Measurements from ENCODE around the gene ARHGEF28. TPM values are rescaled to one million over a fixed set of nuclear protein-coding genes. Genes with fewer than 3 reads are reported as not detected.

The ARHGEF28 gene
- total RNA-seq, 1 donor from 2014 or later, result 14.4 TPM

DNA sequence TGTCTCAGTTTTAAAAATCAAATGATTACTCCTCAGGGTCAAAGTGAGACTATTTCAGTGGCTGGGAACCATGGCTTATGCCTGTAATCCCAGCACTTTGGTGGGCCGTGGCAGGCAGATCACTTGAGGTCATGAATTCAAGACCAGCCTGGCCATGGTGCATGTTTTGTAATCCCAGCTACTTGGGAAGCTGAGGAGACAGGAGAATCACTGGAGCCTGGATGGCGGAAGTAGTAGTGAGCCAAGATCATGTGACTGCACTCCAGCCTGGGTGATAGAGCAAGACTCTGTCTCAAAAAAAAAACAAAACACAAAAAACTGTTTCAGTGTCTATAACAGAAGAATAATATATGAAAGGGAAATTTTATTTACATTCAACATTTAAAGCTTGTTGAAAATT, 182.9 kb downstream of the ARHGEF28 start:
- ATAC-seq (no peak), DNase-seq (ENCODE audit: low spot score) (no peak)

DNA sequence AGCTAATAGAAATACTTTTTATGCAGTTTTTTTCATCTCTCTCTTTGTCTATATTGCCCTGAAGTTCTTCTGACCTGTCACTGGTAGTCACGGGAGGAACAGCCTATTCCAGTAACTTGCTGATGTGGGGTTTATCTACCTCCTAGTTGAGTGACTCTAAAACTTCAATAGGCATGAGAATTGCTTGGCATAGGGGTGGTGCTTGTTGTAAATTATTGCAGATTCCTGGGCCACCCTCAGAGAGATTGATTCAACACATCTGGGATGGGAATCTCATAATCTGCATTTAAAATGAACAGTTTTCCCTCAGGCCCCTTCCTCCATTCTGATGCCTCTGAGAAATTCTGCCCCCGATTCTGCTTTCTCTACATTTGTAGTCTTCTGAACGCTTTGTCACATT, 184.4 kb downstream of the ARHGEF28 start:
- ATAC-seq (no peak), DNase-seq (ENCODE audit: low spot score) (no peak)

DNA sequence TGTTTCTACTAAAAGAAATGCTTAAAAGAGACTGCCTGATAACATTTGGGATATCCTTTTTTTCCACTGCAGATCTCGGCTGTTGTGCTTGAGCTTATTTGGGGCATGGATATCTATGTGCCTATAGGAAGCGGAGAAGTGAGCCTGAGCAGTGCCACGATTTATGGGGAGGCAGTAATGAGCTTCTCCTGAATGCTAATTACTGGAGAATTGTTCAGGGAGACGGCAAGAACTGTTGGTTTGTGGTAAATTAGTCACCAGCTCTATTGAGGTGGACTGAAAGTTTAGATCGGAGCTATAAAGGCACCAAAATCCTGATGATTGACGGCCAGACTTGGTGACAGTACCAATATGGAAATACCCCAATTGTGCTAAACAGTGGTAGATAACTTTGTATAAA, 186.5 kb downstream of the ARHGEF28 start:
- DNase-seq (ENCODE audit: low spot score) (no peak), ATAC-seq (no peak)

DNA sequence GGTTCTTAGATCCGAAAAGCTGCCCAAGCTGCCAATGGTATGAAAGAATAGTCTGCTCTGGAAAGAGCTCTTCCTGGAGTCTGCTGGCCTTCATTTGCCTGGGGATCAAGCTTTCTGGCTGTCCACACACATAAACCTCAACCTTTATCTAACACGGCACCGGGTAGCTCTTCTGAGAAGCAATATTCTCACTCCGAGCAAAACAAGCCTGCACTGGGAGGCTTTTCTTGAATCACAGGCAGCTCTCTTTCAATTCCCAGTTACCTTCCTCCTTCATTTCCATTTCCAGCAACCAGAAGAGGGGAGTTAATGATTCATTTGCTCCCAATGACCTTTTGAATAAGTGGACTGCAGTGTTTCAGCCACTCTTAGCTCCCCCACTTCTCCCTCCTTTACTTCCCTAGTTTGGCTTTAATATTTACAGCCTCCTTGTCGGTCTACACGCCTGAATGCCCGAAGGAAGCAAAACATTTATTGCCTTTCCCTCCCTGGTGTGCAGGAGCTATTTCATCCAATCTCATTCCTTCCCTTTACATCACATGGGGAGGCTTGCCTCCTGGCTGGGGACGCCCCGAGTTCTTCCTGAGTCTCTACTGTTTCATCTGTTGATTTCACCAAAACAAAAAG, 187.1 kb downstream of the ARHGEF28 start:
- DNase-seq (ENCODE audit: low spot score), result no peak

DNA sequence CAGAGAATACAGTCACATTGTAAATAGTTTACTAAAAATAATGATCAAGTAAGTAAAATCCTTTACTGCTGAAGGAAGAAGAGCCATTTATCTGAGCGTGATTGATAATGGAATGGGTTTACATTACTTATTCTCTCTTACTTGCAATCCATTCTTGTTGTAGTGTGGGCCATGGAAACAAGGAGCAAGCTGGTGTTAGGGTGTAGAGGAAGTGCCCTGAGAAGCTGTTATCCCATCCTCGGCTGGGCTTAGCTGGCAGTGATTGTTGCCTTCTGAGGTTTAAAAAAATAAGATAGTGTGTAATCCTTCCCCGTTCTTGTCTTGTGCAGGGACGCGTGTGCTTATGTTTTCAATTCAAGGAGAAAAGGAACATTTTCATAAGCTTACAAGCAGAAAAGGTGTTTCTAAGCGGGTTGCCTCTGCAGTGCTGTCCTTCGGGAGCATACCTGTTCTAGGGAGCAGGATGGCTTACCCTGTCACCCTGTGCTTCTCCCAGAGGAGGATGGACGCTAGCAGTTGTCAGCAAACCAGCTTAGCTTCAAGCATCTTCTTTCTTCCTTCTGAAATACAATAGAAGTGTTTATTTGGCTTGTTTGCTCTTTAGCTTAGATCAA, 188.3 kb downstream of the ARHGEF28 start:
- ATAC-seq (no peak), DNase-seq (ENCODE audit: low spot score) (no peak)

More for the DNA sequence above, 187.1 kb downstream of the ARHGEF28 start:
- ATAC-seq, result peak; percentile 29

DNA sequence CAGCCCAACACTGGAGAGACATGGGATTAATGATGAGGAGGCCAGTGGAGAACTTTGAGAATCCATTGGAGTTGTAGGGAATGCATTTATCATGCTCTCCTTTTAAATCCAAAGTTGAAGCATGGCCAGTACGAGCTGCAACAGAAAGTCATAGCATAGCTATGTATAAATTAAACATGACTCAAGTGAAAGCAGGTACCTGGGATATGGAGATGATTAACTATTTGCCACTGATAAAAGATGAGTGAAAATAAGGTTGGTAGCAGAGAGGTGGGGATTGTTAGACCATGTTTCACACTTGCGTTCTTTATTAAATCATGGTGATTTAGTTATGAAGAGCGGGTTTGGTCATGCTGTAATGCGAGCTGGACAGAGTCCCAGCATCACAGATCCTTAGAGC, 189.6 kb downstream of the ARHGEF28 start:
- no peak for ATAC-seq
- no peak for DNase-seq (ENCODE audit: low spot score)

DNA sequence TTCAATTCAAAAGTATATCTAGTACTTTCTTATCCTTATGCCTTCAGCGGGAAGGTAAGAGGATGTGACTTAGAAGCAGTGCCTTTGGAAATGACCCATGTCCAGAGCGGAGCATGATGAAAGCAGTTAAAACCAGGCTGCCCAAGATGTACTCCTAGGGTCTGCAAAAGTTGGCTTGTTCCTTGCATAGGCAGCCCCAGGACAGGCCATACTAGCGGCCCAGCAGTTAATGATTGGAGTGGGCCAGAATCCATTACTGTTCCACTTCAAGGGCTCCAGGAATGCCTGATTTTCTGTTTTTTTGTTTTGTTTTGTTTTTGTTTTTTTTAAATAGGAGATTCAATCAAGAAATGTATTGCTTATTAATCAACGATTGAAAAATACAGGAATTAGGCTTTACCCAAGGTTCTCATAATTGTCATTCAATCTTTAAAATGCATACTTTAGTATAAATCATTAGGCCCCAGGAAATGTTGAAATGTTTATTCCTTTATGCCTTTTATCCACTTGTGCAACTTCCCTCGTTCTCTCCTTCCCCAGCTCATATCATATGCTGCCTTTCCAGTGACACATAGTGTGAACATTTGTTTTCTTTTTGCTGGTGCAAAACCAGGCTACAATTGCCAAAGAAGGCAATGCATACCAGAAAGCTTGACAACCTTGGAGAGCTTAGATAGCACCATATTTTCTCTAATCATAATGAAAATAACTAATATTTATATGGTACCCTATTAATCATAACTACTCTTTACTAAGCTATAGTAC, 190.8 kb downstream of the ARHGEF28 start:
- ATAC-seq, result no peak

DNA sequence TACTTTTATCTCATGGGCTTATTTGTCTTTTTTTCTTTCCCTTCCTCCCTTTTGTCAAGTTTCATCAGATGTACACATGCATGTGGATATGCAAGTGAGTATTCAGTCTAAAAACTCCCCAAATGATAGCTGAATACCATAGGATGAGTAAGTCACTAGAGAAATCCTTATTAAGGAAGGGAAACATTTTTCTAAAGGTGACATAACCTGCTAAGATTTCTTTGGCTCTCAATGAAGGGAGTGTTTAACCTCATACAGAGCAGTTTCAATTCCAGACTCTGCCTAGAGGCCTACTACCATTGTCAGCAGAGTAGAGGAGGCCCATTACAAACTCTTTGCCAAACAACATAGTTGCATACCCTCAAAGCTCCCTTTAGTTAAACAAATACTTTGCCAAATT, 192.4 kb downstream of the ARHGEF28 start:
- DNase-seq (ENCODE audit: low spot score), result no peak
- ATAC-seq, result no peak

More for the DNA sequence above, 190.8 kb downstream of the ARHGEF28 start:
- DNase-seq (ENCODE audit: low spot score), result no peak

DNA sequence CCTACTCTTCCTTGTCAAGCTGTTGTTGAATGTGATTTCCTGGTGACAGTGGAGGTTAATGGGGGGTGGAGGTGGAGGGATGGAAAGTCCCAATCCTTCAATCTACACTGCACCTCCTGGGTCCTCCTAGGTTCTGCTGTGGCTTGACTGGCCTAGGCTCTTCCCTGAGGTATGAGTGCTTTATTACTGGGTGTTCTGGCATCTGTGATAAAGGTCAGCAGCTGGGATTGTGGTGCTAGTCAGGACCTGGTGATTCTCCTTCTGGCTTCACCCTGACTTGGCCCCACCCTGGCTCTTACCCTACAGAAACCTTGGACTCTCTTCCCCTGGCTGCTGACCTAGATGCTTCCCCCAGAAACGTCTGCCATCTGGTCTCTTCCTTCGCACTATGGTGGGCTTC, 194.3 kb downstream of the ARHGEF28 start:
- ATAC-seq, result no peak
- no peak for DNase-seq (ENCODE audit: low spot score)

DNA sequence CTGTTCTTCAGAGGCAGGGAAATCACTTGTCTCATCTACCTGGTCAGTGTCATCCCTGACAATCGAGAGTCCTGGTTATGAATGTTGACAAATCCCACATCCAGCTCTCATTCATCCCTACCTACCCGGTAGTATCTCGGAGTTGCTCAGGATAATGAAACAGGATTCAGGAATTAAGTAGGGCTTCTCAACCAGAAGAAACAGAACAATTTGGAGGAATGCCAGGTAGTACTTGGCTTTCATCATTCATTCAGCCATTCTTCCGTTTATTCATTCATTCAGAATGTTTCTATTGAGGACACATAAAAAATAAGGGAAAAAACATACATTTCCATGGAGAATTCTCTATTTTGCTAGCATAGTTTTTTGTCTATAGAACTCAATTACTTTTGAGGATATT, 195.0 kb downstream of the ARHGEF28 start:
- no peak for ATAC-seq

DNA sequence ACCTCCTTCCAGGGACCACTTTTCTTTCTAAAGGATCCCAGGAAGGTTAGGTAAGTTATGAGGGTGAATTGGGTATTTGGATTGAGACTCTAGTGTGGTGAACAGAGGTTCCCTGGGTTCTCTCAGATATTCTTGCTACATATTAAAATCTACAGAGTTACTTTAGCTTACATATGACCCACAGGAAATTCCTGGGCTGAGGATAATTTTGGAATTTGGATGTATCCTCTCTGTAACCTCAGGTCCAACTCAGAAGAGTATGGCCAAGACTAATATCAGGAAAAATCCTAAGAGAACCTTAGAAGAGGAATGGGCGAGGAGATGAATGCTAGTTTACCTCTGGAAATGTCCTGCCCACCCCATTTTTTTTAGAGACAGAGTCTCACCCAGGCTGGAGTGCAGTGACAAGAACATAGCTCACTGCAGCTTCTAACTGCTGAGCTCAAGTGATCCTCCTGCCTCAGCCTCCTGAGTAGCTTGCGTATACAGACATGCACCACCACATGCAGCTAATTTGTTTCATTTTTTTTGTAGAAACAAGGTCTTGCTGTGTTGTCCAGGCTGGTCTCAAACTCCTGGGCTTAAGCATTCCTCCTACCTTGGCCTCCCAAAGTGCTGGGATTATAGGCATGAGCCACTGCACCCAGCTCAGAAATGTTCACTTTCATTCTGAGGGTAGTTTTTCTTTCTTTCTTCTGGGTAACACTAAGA, 196.4 kb downstream of the ARHGEF28 start:
- ATAC-seq, result no peak
- DNase-seq (ENCODE audit: low spot score), result no peak

More for the DNA sequence above, 195.0 kb downstream of the ARHGEF28 start:
- DNase-seq (ENCODE audit: low spot score), result no peak

DNA sequence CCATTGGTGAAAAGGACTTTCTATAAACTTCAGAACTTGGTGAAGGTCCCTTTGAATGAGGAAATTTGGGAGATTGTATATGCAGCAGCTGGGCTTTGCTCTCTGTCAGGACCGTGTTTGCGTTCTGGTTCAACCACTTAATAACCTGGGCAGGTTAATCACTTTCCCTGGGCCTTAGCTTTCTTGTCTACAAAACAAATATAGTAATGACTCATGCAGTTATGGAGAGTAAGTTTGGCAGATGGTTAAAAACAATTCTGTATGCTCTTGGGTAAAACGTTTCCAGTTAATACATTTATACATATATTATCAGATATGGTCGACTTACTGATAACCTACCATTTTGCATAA, 197.0 kb downstream of the ARHGEF28 start:
- no peak for DNase-seq (ENCODE audit: low spot score)
- ATAC-seq, result peak; percentile 16

DNA sequence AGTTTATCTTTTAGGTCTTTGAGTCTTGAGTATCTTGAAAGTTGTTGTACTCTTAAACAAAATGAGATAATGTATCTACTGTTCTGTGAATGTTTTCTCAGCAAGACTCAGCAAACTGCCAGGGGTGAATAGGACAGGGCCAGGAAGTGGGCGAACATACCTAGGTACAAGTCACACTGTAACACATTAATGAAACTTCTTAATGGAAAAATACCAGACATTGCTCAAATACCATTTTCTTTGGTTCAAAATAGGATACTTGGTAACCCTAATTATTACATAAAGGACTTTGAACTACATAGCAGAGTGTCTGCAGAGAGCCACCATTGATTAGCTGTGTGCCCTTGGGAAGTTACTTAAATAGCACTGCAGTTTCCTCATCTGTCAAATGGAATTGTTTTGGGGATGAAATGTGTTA, 197.5 kb downstream of the ARHGEF28 start:
- DNase-seq (ENCODE audit: low spot score) (no peak), ATAC-seq (no peak)

DNA sequence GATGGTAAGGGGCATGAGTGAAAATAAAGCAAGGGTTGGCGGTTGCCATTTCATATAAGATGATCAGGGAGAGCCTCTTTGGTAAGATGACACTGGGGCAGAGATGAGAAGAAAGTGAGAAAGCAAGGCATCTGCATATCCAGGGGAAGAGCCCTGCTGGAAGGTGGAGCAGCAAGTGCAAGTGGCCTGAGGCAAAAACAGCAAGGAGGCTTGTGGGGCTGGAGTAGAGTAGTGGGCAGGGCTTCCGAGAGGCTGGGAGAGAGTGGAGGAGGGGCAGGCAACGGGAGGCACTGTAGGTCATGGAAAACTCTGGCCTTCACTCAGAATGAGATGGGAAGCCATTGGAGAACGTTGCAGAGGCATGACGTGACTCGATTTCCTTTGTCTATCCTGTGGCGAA, 199.2 kb downstream of the ARHGEF28 start:
- ATAC-seq (no peak), DNase-seq (ENCODE audit: low spot score) (no peak)

DNA sequence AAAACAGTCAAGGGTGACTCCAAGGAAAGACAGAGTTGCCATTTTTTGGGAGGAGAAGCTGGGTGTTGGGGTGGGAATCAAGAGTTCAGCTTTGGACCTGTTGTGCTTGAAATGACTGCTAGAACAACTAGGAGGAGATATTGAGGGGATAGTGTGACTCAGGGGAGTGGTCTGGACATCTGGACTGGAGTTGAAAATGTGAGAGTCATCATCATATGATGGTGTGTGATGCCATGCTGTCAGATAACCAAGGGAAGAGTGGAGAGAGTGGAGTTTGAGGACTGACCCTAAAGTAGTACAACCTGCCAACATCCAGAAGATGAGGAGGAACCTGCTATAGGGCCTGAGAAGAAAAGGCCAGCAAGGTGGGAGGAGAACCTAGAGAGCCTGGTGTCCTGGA, 199.7 kb downstream of the ARHGEF28 start:
- DNase-seq (ENCODE audit: low spot score) (no peak), ATAC-seq (no peak)

DNA sequence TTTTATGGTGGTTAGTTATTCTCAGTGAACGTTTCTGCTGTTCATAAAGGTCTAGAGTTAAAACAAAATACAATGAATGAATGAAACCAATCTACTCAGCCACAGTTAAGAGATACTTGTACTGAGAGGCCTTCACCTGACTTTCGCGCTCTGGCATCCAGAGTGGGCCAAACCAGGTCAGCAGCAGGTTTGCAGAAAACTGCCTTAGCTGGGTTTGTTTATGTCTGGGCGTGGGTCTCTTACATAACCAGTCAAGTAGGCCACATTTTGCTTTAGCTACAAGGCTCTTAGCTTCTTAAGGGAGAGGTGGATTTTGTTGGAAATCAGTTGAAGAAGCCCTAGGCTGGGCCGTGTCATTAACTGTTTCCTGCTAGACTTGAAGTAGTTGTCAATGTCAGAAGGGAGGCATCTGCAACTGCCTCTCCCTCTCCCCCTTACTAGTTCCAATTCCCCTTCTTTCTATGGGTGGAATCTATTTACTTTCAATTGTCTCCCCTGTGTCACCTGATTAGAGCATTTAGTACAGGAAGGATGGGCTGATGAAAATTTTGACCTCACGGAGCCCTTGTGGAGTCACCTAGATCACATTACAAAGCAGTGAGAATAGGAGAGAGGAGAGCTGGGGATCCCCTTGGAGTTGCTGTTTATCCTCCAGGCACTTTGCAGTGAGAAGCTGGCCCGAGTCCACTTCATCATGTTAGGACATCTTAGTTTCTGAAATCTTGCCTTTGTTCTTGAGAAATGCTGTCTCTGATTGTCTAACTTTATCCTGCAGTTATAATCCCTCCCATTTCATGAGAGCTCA, 200.5 kb downstream of the ARHGEF28 start:
- ATAC-seq (no peak), DNase-seq (ENCODE audit: low spot score) (no peak)

DNA sequence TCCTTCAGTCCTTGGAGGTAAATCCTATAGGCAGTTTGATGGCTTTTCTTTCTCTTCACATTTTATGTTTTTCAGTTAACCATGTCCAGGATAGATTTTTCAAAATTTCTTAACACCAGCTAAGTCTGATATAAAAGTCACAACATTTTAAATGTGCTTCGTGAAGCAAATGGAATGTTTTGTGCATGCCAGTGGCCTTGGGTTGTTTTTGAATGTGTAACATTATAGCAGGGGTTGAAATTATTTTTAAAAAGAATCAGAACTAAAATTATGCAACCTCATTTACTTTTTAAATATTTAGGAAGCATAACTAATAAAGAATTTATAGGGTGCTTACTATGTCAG, 201.1 kb downstream of the ARHGEF28 start:
- no peak for DNase-seq (ENCODE audit: low spot score)

DNA sequence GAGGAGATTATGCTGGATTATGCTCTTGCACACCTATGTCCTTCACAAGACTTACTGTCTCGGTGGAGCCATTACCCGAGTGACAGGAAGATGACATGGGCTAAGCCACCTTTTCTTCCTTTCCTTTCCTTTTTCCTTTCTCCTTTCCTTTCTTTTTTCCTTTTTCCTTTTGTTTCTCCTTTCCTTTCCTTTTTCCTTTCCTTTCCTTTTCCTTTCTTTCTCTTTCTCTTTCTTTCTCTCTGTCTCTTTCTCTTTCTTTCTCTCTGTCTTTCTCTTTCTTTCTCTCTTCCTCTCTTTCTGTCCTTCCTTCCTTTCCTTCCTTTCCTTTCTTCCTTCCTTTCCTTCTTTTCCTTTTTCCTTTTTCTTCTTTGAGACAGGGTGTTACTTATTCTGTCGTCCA, 202.5 kb downstream of the ARHGEF28 start:
- no peak for DNase-seq (ENCODE audit: low spot score)
- ATAC-seq, result no peak

More for the DNA sequence above, 201.1 kb downstream of the ARHGEF28 start:
- ATAC-seq, result no peak

DNA sequence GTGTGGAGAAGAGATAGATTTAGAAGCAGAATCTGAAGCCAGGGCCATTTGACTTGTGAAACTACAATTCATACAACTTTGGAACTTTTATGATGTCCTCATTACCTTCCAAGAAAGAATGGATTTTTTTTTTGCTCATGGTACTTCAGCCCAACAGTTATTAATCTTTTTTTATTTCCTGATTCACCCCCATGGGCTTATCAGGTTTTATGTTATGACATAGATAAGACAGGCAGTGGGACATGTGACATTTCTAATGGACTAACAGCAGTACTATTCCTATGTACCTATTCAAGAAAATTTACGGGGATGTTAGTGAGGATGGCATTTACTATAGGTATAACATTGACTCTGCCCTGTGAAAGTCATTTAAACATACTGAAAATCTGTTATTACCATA, 204.7 kb downstream of the ARHGEF28 start:
- ATAC-seq, result no peak
- no peak for DNase-seq (ENCODE audit: low spot score)

DNA sequence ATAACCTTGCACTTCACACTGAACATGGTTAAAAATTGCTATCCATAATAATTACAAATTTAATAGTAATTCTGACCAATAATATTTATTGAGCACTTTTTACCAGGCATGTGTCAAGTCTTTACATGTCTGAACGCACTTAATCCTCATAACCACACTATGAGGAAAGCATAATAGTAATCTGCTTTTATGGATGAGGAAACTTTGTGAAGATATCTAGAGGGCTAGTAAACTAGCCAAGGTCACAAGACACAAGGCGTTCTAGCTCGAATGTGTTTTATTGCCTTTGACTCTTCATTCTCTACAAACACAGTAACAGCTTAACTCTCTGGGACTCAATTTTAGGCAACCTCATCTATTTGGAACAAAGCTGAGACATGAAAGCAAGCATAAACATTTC, 205.1 kb downstream of the ARHGEF28 start:
- DNase-seq (ENCODE audit: low spot score), result no peak
- ATAC-seq, result no peak

DNA sequence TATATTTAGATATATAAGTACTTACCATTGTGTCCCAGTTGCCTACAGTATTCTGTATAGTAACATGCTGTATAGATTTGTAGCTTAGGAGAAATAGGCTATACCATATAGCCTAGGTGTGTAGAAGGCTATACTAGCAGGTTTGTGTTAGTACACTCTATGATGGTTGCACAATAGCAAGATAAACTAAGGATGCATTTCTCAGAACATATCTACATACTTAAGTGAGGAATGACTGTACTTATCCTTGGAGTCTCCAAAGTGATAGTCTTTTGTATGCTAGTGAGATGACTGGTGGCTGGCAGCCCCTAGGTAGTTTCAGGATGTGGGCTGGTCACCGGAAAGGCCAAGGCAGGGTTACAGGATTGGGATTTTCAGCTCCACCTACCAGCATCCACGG, 208.7 kb downstream of the ARHGEF28 start:
- no peak for DNase-seq (ENCODE audit: low spot score)
- ATAC-seq, result no peak

Data from left lobe of liver (tissue), 2 donors.